ENCODE data around the gene ST7.

DNA sequence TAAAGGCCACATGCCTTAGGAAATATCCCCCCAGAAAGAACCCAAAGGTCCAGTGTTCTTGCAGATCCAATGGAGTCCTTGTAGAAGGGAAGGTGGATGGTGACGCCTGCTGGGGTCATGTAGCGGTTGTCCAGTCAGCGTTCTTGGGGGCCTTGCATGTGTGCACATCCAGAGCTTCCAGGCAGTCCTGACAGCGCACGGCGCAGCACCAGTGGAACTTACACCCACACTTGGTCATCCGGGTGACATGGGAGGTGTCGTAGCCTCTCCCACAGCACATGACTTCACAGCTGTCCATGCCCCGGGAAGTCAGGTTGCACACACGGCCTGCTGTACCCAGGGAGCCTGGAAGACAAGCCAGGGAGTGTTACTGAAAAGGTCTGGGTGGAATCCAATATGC is 324.7 kb downstream of the ST7 start:
- TF ChIP-seq ESRRA (CRISPR knock-in tag; IDR thresholded peaks at IDR 0.05; ENCODE audit: borderline replicate concordance) (no peak), CTCF (IDR thresholded peaks at IDR 0.05) (no peak), ETV6 (CRISPR knock-in tag; IDR thresholded peaks at IDR 0.05) (no peak), E2F4 (CRISPR knock-in tag; IDR thresholded peaks at IDR 0.05; ENCODE audit: borderline replicate concordance, low read depth) (no peak), CREB1 (CRISPR knock-in tag; IDR thresholded peaks at IDR 0.05) (no peak)
- TF ChIP-seq, protein P1, sequence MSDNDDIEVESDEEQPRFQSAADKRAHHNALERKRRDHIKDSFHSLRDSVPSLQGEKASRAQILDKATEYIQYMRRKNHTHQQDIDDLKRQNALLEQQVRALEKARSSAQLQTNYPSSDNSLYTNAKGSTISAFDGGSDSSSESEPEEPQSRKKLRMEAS (CRISPR knock-in tag; IDR thresholded peaks at IDR 0.05): no peak
- TF ChIP-seq, protein P2, sequence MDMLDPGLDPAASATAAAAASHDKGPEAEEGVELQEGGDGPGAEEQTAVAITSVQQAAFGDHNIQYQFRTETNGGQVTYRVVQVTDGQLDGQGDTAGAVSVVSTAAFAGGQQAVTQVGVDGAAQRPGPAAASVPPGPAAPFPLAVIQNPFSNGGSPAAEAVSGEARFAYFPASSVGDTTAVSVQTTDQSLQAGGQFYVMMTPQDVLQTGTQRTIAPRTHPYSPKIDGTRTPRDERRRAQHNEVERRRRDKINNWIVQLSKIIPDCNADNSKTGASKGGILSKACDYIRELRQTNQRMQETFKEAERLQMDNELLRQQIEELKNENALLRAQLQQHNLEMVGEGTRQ (CRISPR knock-in tag; IDR thresholded peaks at IDR 0.05): no peak
- TF ChIP-seq, protein P3, sequence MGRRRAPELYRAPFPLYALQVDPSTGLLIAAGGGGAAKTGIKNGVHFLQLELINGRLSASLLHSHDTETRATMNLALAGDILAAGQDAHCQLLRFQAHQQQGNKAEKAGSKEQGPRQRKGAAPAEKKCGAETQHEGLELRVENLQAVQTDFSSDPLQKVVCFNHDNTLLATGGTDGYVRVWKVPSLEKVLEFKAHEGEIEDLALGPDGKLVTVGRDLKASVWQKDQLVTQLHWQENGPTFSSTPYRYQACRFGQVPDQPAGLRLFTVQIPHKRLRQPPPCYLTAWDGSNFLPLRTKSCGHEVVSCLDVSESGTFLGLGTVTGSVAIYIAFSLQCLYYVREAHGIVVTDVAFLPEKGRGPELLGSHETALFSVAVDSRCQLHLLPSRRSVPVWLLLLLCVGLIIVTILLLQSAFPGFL (CRISPR knock-in tag; IDR thresholded peaks at IDR 0.05; ENCODE audit: borderline replicate concordance): no peak

All from WTC11 (cell line).